ENCODE data around the gene CACNA1F. TPM values are rescaled to one million over a fixed set of nuclear protein-coding genes. Genes with fewer than 3 reads are reported as not detected.

CACNA1F gene
- total and polyA plus RNA-seq, 10 of the 15 experiments (the other 5 are each of a cell fraction or from before 2014, with no cell fraction given), result 0.01 to 0.32 (median 0.05) TPM; not detected in 5

GRCh38 chrX:49250066-49250465, 16.9 kb upstream of the CACNA1F start (continued):
- no peak for TF ChIP-seq EED (IDR thresholded peaks at IDR 0.05; ENCODE audit: low read depth)
- no peak for TF ChIP-seq RBBP5 (conservative IDR thresholded peaks at IDR 0.05)
- TF ChIP-seq PRDM15 (CRISPR knock-in tag; IDR thresholded peaks at IDR 0.05), result no peak
- no peak for TF ChIP-seq IKZF1 (conservative IDR thresholded peaks at IDR 0.05)
- TF ChIP-seq KLF5 (IDR thresholded peaks at IDR 0.05; ENCODE audit: partially characterized antibody), result no peak
- no peak for TF ChIP-seq CREB1 (IDR thresholded peaks at IDR 0.05; ENCODE audit: low read depth)
- no peak for TF ChIP-seq ZBTB11 (CRISPR knock-in tag; IDR thresholded peaks at IDR 0.05)

Measured in GM12878 (cell line).